ENCODE results near the gene GLYR1.
A peak's percentile ranks its signal among the peaks of the same experiment; 100 is the strongest.
"Not testable (repeated sequence)": the region's sequence is repeated elsewhere in the genome, so short reads cannot be mapped to it uniquely, and the experiment has no call there.

The GLYR1 gene

GRCh38 chr16:4846901-4847773 is at the start of gene GLYR1, which contains the start of gene UBN1:
Gene GLYR1, minus strand, starts transcription at chr16:4847288. Its CDS starts 23 bp downstream, at chr16:4847265.
Gene UBN1, plus strand, starts transcription at chr16:4847481. Its CDS starts 5,437 bp downstream, at chr16:4852918.
- DNase-seq = peak; percentile 98

- not testable (repeated sequence) for DNase-seq
Measured at GRCh38 chr16:4896761-4897160, 49.7 kb upstream of the GLYR1 start.

- DNase-seq = no peak
Measured at GRCh38 chr16:4895366-4895765, 48.3 kb upstream of the GLYR1 start.

GRCh38 chr16:4894276-4895150 is 47.4 kb upstream of the GLYR1 start:
- DNase-seq = peak; percentile 44

- DNase-seq = no peak
Measured at GRCh38 chr16:4893103-4893862, 46.2 kb upstream of the GLYR1 start.

GRCh38 chr16:4892361-4893102 is 45.4 kb upstream of the GLYR1 start:
- peak; percentile 23 for DNase-seq

GRCh38 chr16:4891886-4892216 is 44.8 kb upstream of the GLYR1 start:
- no peak for DNase-seq

GRCh38 chr16:4891097-4891885 is 44.2 kb upstream of the GLYR1 start:
- no peak for DNase-seq

GRCh38 chr16:4890686-4891085 is 43.6 kb upstream of the GLYR1 start:
- no peak for DNase-seq

- no peak for DNase-seq
Measured at GRCh38 chr16:4890026-4890425, 42.9 kb upstream of the GLYR1 start.

- DNase-seq = no peak
Measured at GRCh38 chr16:4888428-4889135, 41.5 kb upstream of the GLYR1 start.

- DNase-seq = no peak
Measured at GRCh38 chr16:4886151-4886550, 39.1 kb upstream of the GLYR1 start.

- DNase-seq = no peak
Measured at GRCh38 chr16:4884972-4885874, 38.1 kb upstream of the GLYR1 start.

- DNase-seq = no peak
Measured at GRCh38 chr16:4884209-4884608, 37.1 kb upstream of the GLYR1 start.

GRCh38 chr16:4883501-4883900 is 36.4 kb upstream of the GLYR1 start:
- DNase-seq = no peak

- DNase-seq = no peak
Measured at GRCh38 chr16:4882633-4883285, 35.7 kb upstream of the GLYR1 start.

- peak; percentile 58 for DNase-seq
Measured at GRCh38 chr16:4882000-4882632, 35.0 kb upstream of the GLYR1 start.

- no peak for DNase-seq
Measured at GRCh38 chr16:4880006-4880580, 33.0 kb upstream of the GLYR1 start.
